ENCODE measurements around the gene KRTAP21-2. TPM values are rescaled to one million over a fixed set of nuclear protein-coding genes. Genes with fewer than 3 reads are reported as not detected.

Gene KRTAP21-2
- total RNA-seq, 1 donor from 2014 or later: not detected

DNA sequence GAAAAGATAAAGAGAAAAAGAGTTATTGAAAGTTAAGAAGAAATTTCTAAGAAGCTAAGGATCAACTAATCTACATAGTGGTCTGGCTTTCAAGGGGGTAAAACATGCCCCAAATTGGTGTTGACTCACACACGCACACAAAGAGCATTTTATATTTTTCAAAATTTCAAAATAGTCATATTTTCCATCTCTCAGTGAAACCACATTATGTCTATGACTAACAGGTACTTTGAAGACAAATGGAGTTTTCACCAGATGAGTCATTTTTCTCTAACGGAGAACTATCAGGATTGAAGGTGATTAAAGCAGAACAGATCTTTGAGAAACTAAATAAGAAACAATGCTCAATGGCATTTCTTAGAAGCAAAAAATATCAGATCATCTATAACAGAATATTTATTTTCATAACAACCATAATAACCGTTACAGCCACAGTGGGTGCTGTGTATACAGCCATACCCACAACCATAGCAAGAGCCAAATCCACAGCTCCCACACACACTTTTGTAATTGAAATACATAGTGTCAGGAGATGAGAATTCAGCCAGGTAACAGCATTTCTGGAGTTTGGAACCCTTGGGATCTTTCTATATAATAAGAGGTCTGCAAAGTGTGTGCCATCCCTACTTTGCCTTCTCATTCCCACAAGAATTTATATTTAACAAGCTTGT lies 28.7 kb downstream of the KRTAP21-2 start, which contains the start of gene KRTAP21-3:
KRTAP21-3 (minus strand) TSS at position 539 of the 671 bp plus-strand sequence; CDS start at position 521, 18 bp downstream.
- no peaks in the 10 kb centered on the region for H3K9me3 ChIP-seq
- no peaks in the 10 kb centered on the region for H3K4me1 ChIP-seq
- intact Hi-C loops (cut with DNase I): no loop called here
- TF ChIP-seq, protein P1, sequence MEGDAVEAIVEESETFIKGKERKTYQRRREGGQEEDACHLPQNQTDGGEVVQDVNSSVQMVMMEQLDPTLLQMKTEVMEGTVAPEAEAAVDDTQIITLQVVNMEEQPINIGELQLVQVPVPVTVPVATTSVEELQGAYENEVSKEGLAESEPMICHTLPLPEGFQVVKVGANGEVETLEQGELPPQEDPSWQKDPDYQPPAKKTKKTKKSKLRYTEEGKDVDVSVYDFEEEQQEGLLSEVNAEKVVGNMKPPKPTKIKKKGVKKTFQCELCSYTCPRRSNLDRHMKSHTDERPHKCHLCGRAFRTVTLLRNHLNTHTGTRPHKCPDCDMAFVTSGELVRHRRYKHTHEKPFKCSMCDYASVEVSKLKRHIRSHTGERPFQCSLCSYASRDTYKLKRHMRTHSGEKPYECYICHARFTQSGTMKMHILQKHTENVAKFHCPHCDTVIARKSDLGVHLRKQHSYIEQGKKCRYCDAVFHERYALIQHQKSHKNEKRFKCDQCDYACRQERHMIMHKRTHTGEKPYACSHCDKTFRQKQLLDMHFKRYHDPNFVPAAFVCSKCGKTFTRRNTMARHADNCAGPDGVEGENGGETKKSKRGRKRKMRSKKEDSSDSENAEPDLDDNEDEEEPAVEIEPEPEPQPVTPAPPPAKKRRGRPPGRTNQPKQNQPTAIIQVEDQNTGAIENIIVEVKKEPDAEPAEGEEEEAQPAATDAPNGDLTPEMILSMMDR (IDR thresholded peaks at IDR 0.05): no peak
- ATAC-seq (no peak), DNase-seq (no peak)
- no peak within 1 kb of the TSS for H3K27ac ChIP-seq
- no peak within 1 kb of the TSS for H3K4me3 ChIP-seq
- H3K36me3 ChIP-seq: no peaks in the 10 kb centered on the region
- no peaks in the 10 kb centered on the region for H3K27me3 ChIP-seq

DNA sequence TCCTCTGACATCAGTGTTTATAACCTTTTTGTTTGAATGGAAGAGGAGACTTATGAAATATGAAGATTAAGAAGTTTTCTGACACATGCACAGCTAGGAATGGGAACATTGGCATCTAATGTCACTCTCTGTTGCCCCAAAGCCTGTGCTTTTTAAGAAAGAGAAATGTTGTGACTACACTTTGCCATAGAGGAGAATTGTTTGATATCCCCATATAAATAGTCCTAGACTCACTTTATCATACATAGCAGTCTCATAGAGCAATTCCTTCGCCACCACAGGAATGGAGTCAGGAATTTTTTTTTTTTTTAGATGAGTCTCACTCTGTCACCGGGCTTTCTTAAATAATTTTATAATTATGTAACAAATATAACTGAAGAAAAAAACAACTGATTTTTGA lies 30.0 kb downstream of the KRTAP21-2 start:
- intact Hi-C loops (cut with DNase I): no loop called here
- H3K27me3 ChIP-seq: no peaks in the 10 kb centered on the region
- TF ChIP-seq, protein P1 (IDR thresholded peaks at IDR 0.05): no peak
- no peak overlapping the region for H3K4me3 ChIP-seq
- H3K36me3 ChIP-seq: no peaks in the 10 kb centered on the region
- H3K9me3 ChIP-seq: no peaks in the 10 kb centered on the region
- DNase-seq (no peak), ATAC-seq (no peak)
- H3K27ac ChIP-seq: no peak overlapping the region
- H3K4me1 ChIP-seq: no peaks in the 10 kb centered on the region

DNA sequence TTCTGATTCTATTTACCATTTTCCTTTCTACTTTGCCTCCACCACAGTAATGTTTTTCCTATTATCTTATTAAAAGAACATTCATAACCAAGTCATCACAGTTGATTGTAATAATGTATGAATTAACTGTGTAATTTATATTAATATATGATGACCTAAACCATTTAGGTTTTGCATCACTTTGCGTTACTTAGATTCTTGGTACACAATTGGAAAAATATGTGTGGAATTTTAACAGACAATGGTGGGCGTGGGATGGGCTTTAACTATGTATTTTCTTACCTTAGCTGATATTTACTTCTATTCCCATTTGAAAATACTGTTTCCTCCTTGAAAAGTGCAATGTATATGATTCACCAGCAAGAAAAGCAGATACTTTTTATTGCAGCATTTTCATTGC lies 32.1 kb downstream of the KRTAP21-2 start:
- DNase-seq (no peak), ATAC-seq (no peak)
- TF ChIP-seq, protein P1 (IDR thresholded peaks at IDR 0.05): no peak
- Histone ChIP-seq H3K9me3 (no peaks in the 10 kb centered on the region), H3K4me3 (no peak overlapping the region), H3K36me3 (no peaks in the 10 kb centered on the region), H3K4me1 (no peaks in the 10 kb centered on the region), H3K27ac (no peak overlapping the region), H3K27me3 (no peaks in the 10 kb centered on the region)
- intact Hi-C loops (cut with DNase I): no loop called here

DNA sequence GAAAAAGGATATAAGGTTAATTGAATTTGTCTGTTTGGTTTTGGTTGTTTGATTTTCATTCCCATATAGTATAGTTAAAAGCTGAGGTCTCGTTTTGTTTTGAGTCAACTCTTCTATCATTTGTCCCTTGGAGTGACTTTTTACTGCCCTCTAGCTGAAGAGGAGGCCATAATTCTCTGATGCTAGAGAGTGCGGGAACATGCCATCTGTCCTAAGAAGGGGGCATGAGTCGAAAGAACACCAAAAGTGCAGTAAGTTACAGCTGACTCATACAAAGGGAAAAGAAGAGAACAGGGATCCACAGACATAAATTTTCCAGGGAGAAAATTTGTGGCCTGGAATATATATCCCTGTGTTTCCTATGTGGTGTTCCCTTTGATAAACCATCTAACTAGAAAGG lies 32.6 kb downstream of the KRTAP21-2 start:
- H3K27ac ChIP-seq: no peak overlapping the region
- H3K36me3 ChIP-seq: no peaks in the 10 kb centered on the region
- no peak overlapping the region for H3K4me3 ChIP-seq
- intact Hi-C loops (cut with DNase I): no loop called here
- TF ChIP-seq, protein P1 (IDR thresholded peaks at IDR 0.05): no peak
- H3K27me3 ChIP-seq: no peaks in the 10 kb centered on the region
- no peaks in the 10 kb centered on the region for H3K9me3 ChIP-seq
- ATAC-seq: no peak
- DNase-seq: no peak
- H3K4me1 ChIP-seq: no peaks in the 10 kb centered on the region

DNA sequence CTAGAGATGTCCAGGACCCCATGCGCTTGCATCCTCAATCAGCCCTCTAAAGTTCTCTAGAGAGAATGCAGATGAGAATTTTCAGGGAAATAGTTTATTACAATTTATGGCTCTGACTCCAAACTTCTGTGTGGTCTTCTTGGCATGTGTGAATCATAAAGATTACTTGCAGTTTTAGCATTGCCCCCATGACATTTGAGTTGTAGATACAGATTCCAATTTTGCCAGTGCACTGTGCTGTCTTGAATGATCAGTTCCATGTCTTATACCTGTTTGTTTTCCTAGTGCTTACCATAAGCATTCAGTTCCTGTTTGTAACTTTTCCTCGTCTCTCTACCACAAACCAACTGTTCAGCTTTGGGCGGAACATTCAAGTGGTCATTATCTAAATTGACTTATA lies 33.3 kb downstream of the KRTAP21-2 start:
- intact Hi-C loops (cut with DNase I): no loop called here

More for the DNA sequence above, 33.3 kb downstream of the KRTAP21-2 start:
- no peak overlapping the region for H3K4me3 ChIP-seq
- DNase-seq (no peak), ATAC-seq (no peak)
- H3K27ac ChIP-seq: no peak overlapping the region
- H3K4me1 ChIP-seq: no peaks in the 10 kb centered on the region
- no peaks in the 10 kb centered on the region for H3K9me3 ChIP-seq
- no peaks in the 10 kb centered on the region for H3K27me3 ChIP-seq
- TF ChIP-seq, protein P1 (IDR thresholded peaks at IDR 0.05): no peak
- no peaks in the 10 kb centered on the region for H3K36me3 ChIP-seq
